ENCODE data around the gene HNRNPH1.

DNA sequence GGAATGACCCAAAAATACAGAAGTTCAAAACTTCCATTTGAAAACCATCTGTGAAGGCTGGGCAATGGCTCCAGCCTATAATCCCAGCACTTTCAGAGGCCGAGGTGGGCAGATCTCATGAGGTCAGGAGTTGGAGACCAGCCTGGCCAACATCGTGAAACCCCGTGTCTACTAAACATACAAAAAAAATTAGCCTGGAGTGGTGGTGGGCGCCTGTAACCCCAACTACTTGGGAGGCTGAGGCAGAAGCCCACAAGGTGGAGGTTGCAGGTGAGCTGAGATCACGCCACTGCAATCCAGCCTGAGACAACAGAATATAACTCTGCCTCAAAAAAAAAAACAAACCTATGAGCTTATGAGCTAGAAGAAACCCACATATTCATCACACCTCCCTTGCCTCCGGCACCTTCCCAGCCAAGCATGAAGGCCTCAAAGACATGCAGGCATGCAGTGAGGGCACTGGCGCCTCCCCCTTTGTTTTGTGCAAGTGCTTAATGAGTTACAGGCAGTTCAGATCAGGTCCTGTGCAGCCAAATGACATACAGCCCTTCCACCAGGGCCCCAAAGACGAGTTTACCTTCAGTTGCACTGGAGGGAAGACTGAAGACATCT lies 9.9 kb downstream of the HNRNPH1 start:
- TF ChIP-seq, protein P1, sequence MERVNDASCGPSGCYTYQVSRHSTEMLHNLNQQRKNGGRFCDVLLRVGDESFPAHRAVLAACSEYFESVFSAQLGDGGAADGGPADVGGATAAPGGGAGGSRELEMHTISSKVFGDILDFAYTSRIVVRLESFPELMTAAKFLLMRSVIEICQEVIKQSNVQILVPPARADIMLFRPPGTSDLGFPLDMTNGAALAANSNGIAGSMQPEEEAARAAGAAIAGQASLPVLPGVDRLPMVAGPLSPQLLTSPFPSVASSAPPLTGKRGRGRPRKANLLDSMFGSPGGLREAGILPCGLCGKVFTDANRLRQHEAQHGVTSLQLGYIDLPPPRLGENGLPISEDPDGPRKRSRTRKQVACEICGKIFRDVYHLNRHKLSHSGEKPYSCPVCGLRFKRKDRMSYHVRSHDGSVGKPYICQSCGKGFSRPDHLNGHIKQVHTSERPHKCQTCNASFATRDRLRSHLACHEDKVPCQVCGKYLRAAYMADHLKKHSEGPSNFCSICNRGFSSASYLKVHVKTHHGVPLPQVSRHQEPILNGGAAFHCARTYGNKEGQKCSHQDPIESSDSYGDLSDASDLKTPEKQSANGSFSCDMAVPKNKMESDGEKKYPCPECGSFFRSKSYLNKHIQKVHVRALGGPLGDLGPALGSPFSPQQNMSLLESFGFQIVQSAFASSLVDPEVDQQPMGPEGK (CRISPR knock-in tag; IDR thresholded peaks at IDR 0.05; ENCODE audit: borderline replicate concordance): no peak
- TF ChIP-seq ZNF565 (CRISPR knock-in tag; conservative IDR thresholded peaks at IDR 0.05; ENCODE audit: low read depth): no peak
- TF ChIP-seq, protein P2, sequence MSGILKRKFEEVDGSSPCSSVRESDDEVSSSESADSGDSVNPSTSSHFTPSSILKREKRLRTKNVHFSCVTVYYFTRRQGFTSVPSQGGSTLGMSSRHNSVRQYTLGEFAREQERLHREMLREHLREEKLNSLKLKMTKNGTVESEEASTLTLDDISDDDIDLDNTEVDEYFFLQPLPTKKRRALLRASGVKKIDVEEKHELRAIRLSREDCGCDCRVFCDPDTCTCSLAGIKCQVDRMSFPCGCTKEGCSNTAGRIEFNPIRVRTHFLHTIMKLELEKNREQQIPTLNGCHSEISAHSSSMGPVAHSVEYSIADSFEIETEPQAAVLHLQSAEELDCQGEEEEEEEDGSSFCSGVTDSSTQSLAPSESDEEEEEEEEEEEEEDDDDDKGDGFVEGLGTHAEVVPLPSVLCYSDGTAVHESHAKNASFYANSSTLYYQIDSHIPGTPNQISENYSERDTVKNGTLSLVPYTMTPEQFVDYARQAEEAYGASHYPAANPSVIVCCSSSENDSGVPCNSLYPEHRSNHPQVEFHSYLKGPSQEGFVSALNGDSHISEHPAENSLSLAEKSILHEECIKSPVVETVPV (CRISPR knock-in tag; IDR thresholded peaks at IDR 0.05): peak; percentile 79; the same call in 1 of the 2 replicates
- TF ChIP-seq ESRRG (CRISPR knock-in tag; IDR thresholded peaks at IDR 0.05): no peak
- no peak for TF ChIP-seq ZNF8 (CRISPR knock-in tag; IDR thresholded peaks at IDR 0.05)
- no peak for TF ChIP-seq SNAI2 (CRISPR knock-in tag; IDR thresholded peaks at IDR 0.05)
- no peak for TF ChIP-seq GLIS3 (CRISPR knock-in tag; IDR thresholded peaks at IDR 0.05)
- no peak for TF ChIP-seq TOX (CRISPR knock-in tag; IDR thresholded peaks at IDR 0.05; ENCODE audit: borderline replicate concordance)

Measured in SK-N-SH treated with all-trans-retinoic acid at 6 μM for 48 hours (cell line).